HL-60 (cell line): ENCODE measurements around the gene TMEM94.

Experiments used
- POLR2AphosphoS5 ChIP-seq: IDR thresholded peaks from 2 replicates; pipeline ENCODE4 v1.6.1; 2012; ENCODE audit warnings: low read depth
- TF ChIP-seq, protein P1 (sequence below): IDR thresholded peaks from one replicate; pipeline ENCODE4 v1.5.1; 2011; ENCODE audit warnings: low read length, control low read depth, inconsistent platforms; ENCODE audit not compliant: insufficient read depth

DNA sequence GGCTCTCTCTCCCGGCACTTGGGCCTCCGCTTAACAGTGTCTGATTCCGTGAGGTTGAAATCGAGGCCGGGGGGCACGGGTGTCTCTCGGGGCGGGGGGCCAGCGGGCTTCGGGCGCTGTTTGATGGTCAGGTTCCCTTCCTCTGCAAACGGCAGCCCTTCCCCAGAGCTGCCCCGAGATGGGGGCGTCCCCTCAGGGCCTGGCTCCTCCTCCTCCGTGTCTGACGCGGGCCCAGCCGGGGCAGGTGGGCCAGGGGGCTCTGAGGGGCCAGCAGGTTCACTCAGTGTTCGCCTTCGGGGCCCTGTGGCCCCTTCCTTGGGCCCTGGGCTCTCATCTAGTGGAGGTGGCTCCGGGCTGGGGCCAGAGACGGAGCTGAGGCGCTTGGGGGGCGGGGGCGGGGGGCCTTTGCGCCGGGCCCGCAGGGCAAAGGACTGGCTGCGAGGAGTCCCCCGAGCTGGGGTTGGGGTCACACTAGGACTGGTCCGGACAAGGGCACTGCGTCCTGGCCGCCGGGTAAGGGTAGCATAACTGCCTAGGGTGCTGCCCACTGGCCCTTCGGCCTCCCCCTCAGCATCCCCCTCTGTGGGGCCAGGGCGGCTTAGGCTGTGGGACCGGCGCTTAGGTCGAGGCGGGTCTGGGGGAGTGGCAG, 45.8 kb downstream of the TMEM94 start:
- TF ChIP-seq POLR2AphosphoS5: no peak
- TF ChIP-seq, protein P1, sequence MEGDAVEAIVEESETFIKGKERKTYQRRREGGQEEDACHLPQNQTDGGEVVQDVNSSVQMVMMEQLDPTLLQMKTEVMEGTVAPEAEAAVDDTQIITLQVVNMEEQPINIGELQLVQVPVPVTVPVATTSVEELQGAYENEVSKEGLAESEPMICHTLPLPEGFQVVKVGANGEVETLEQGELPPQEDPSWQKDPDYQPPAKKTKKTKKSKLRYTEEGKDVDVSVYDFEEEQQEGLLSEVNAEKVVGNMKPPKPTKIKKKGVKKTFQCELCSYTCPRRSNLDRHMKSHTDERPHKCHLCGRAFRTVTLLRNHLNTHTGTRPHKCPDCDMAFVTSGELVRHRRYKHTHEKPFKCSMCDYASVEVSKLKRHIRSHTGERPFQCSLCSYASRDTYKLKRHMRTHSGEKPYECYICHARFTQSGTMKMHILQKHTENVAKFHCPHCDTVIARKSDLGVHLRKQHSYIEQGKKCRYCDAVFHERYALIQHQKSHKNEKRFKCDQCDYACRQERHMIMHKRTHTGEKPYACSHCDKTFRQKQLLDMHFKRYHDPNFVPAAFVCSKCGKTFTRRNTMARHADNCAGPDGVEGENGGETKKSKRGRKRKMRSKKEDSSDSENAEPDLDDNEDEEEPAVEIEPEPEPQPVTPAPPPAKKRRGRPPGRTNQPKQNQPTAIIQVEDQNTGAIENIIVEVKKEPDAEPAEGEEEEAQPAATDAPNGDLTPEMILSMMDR: no peak
